ENCODE data around the gene NFASC.

NFASC gene

GRCh38 chr1:204940591-204940990 lies 69.9 kb downstream of the NFASC start:
- H3K9me3 ChIP-seq (ENCODE audit: control extremely low read depth in 1 of 5, control insufficient read depth in 4 of 5, insufficient read depth in 2 of 5, low read depth in 1 of 5, low read length in 4 of 5) = no peaks in the 10 kb centered on the region
- POLR2A ChIA-PET = no interaction called here
- H3K27me3 ChIP-seq (replicated peaks in 2 of 5; ENCODE audit: control insufficient read depth in 4 of 5, insufficient read depth in 5 of 5, low read length in 4 of 5) = peaks cover 0 to 13% (median 2%) of the 10 kb centered on the region in 5 experiments
- H3K27ac ChIP-seq (ENCODE audit: insufficient read depth in 1 of 2, low read depth in 1 of 2, low read length in 2 of 2, poor library complexity in 1 of 2, severe bottlenecking in 2 of 2) = no peak overlapping the region
- H3K36me3 ChIP-seq (ENCODE audit: control insufficient read depth in 4 of 4, insufficient read depth in 4 of 4, low read length in 3 of 4) = no peaks in the 10 kb centered on the region
- peaks cover 0 to 2% (median 0%) of the 10 kb centered on the region in 4 experiments for H3K4me1 ChIP-seq (ENCODE audit: control extremely low read depth in 1 of 4, control insufficient read depth in 4 of 4, insufficient read depth in 4 of 4, low read length in 3 of 4)
- CTCF ChIA-PET = interaction anchor here (1.0 to 3.1 kb wide), 9 partner anchors 10 to 325 kb away, joined by 3 to 20 read pairs (median 4); no protein-coding TSS in a partner anchor
- DNase-seq = no peak
- H3K4me3 ChIP-seq (ENCODE audit: control insufficient read depth in 1 of 7, extremely low read depth in 1 of 7, insufficient read depth in 4 of 7, low read depth in 2 of 7, low read length in 6 of 7) = no peak overlapping the region
- WGBS (ENCODE audit: insufficient coverage) = no CpG with 5 or more reads among the region's 2 CpGs

- Histone ChIP-seq H3K4me1 (ENCODE audit: control extremely low read depth in 1 of 4, control insufficient read depth in 4 of 4, insufficient read depth in 4 of 4, low read length in 3 of 4) (peaks cover 0 to 3% (median 0%) of the 10 kb centered on the region in 4 experiments), H3K36me3 (ENCODE audit: control insufficient read depth in 4 of 4, insufficient read depth in 4 of 4, low read length in 3 of 4) (no peaks in the 10 kb centered on the region), H3K4me3 (ENCODE audit: control insufficient read depth in 1 of 7, extremely low read depth in 1 of 7, insufficient read depth in 4 of 7, low read depth in 2 of 7, low read length in 6 of 7) (no peak overlapping the region), H3K9me3 (ENCODE audit: control extremely low read depth in 1 of 5, control insufficient read depth in 4 of 5, insufficient read depth in 2 of 5, low read depth in 1 of 5, low read length in 4 of 5) (no peaks in the 10 kb centered on the region), H3K27me3 (replicated peaks in 2 of 5; ENCODE audit: control insufficient read depth in 4 of 5, insufficient read depth in 5 of 5, low read length in 4 of 5) (peaks cover 0 to 8% (median 0%) of the 10 kb centered on the region in 5 experiments), H3K27ac (ENCODE audit: insufficient read depth in 1 of 2, low read depth in 1 of 2, low read length in 2 of 2, poor library complexity in 1 of 2, severe bottlenecking in 2 of 2) (no peak overlapping the region)
- ChIA-PET POLR2A (interaction anchor here (0.6 kb wide), 1 partner anchor 116 kb away, joined by 3 read pairs; no protein-coding TSS in a partner anchor), CTCF (interaction anchor here (0.8 to 3.1 kb wide), 25 partner anchors 8 to 326 kb away, joined by 3 to 20 read pairs (median 4); no protein-coding TSS in a partner anchor)
- 73% methylated on average over 7 of the region's 15 CpGs for WGBS (ENCODE audit: insufficient coverage)
- peak; percentile 57 to 82 (median 76) for DNase-seq
Observed at GRCh38 chr1:204941421-204942338, 71.0 kb downstream of the NFASC start.

- H3K27me3 ChIP-seq (replicated peaks in 2 of 5; ENCODE audit: control insufficient read depth in 4 of 5, insufficient read depth in 5 of 5, low read length in 4 of 5) = peaks cover 0 to 3% (median 0%) of the 10 kb centered on the region in 5 experiments
- H3K4me1 ChIP-seq (ENCODE audit: control extremely low read depth in 1 of 4, control insufficient read depth in 4 of 4, insufficient read depth in 4 of 4, low read length in 3 of 4) = peaks cover 0 to 3% (median 0%) of the 10 kb centered on the region in 4 experiments
- no peak overlapping the region for H3K4me3 ChIP-seq (ENCODE audit: control insufficient read depth in 1 of 7, extremely low read depth in 1 of 7, insufficient read depth in 4 of 7, low read depth in 2 of 7, low read length in 6 of 7)
- H3K36me3 ChIP-seq (ENCODE audit: control insufficient read depth in 4 of 4, insufficient read depth in 4 of 4, low read length in 3 of 4) = no peaks in the 10 kb centered on the region
- POLR2A ChIA-PET = no interaction called here
- no peak overlapping the region for H3K27ac ChIP-seq (ENCODE audit: insufficient read depth in 1 of 2, low read depth in 1 of 2, low read length in 2 of 2, poor library complexity in 1 of 2, severe bottlenecking in 2 of 2)
- 100% methylated on average over 5 of the region's 6 CpGs for WGBS (ENCODE audit: insufficient coverage)
- no peak for DNase-seq
- CTCF ChIA-PET = interaction anchor here (1.4 to 3.1 kb wide), 6 partner anchors 10 to 33 kb away, joined by 3 to 20 read pairs (median 8); no protein-coding TSS in a partner anchor
- H3K9me3 ChIP-seq (ENCODE audit: control extremely low read depth in 1 of 5, control insufficient read depth in 4 of 5, insufficient read depth in 2 of 5, low read depth in 1 of 5, low read length in 4 of 5) = no peaks in the 10 kb centered on the region
Observed at GRCh38 chr1:204943495-204943894, 72.8 kb downstream of the NFASC start.

- 100% methylated on average over 3 of the region's 4 CpGs for WGBS (ENCODE audit: insufficient coverage)
- no peak for DNase-seq
- POLR2A ChIA-PET = no interaction called here
Observed at GRCh38 chr1:204944662-204945061, 74.0 kb downstream of the NFASC start.

GRCh38 chr1:204945565-204945977 lies 74.9 kb downstream of the NFASC start:
- WGBS (ENCODE audit: insufficient coverage) = 42% methylated on average over 3 of the region's 4 CpGs
- no peak overlapping the region for H3K4me3 ChIP-seq (ENCODE audit: control insufficient read depth in 1 of 7, extremely low read depth in 1 of 7, insufficient read depth in 4 of 7, low read depth in 2 of 7, low read length in 6 of 7)
- peak in 2 of 3 donors; percentile 12 to 18 for DNase-seq
- H3K4me1 ChIP-seq (ENCODE audit: control extremely low read depth in 1 of 4, control insufficient read depth in 4 of 4, insufficient read depth in 4 of 4, low read length in 3 of 4) = peaks cover 0 to 3% (median 0%) of the 10 kb centered on the region in 4 experiments
- H3K36me3 ChIP-seq (ENCODE audit: control insufficient read depth in 4 of 4, insufficient read depth in 4 of 4, low read length in 3 of 4) = no peaks in the 10 kb centered on the region
- H3K9me3 ChIP-seq (ENCODE audit: control extremely low read depth in 1 of 5, control insufficient read depth in 4 of 5, insufficient read depth in 2 of 5, low read depth in 1 of 5, low read length in 4 of 5) = no peaks in the 10 kb centered on the region
- POLR2A ChIA-PET = no interaction called here
- no peak overlapping the region for H3K27ac ChIP-seq (ENCODE audit: insufficient read depth in 1 of 2, low read depth in 1 of 2, low read length in 2 of 2, poor library complexity in 1 of 2, severe bottlenecking in 2 of 2)
- CTCF ChIA-PET = no interaction called here
- peaks cover 0 to 7% (median 0%) of the 10 kb centered on the region in 5 experiments for H3K27me3 ChIP-seq (replicated peaks in 2 of 5; ENCODE audit: control insufficient read depth in 4 of 5, insufficient read depth in 5 of 5, low read length in 4 of 5)

More at GRCh38 chr1:204944662-204945061, 74.0 kb downstream of the NFASC start:
- H3K9me3 ChIP-seq (ENCODE audit: control extremely low read depth in 1 of 5, control insufficient read depth in 4 of 5, insufficient read depth in 2 of 5, low read depth in 1 of 5, low read length in 4 of 5) = no peaks in the 10 kb centered on the region
- H3K4me1 ChIP-seq (ENCODE audit: control extremely low read depth in 1 of 4, control insufficient read depth in 4 of 4, insufficient read depth in 4 of 4, low read length in 3 of 4) = peaks cover 0 to 3% (median 0%) of the 10 kb centered on the region in 4 experiments
- H3K27ac ChIP-seq (ENCODE audit: insufficient read depth in 1 of 2, low read depth in 1 of 2, low read length in 2 of 2, poor library complexity in 1 of 2, severe bottlenecking in 2 of 2) = no peak overlapping the region
- no peaks in the 10 kb centered on the region for H3K36me3 ChIP-seq (ENCODE audit: control insufficient read depth in 4 of 4, insufficient read depth in 4 of 4, low read length in 3 of 4)
- no peak overlapping the region for H3K4me3 ChIP-seq (ENCODE audit: control insufficient read depth in 1 of 7, extremely low read depth in 1 of 7, insufficient read depth in 4 of 7, low read depth in 2 of 7, low read length in 6 of 7)
- CTCF ChIA-PET = no interaction called here
- H3K27me3 ChIP-seq (replicated peaks in 2 of 5; ENCODE audit: control insufficient read depth in 4 of 5, insufficient read depth in 5 of 5, low read length in 4 of 5) = peaks cover 0 to 3% (median 0%) of the 10 kb centered on the region in 5 experiments

GRCh38 chr1:204946640-204947039 lies 76.0 kb downstream of the NFASC start:
- CTCF ChIA-PET = no interaction called here
- WGBS (ENCODE audit: insufficient coverage) = 100% methylated on average over 7 of the region's 9 CpGs

DNA sequence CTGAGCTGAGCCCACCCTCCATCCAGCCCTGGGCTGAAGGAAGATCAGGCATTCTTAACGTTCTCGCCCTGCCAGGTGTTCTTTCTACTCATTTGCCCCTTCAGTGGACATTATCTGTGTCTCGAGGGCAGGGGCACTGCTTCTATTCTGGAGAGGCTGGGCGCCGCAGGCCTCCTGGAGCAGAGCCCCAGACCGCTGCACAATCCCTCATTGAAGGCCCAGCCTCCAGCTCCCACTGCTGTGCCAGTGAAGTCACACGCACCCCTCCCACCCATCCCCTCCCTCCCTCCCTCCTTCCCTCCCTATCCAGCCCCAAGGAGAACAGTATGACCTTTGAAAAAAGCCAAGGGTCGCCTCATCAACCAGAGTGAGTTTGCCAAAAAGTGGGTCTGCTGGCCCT lies 76.7 kb downstream of the NFASC start:
- no peak overlapping the region for H3K4me3 ChIP-seq (ENCODE audit: control insufficient read depth in 1 of 7, extremely low read depth in 1 of 7, insufficient read depth in 4 of 7, low read depth in 2 of 7, low read length in 6 of 7)
- H3K36me3 ChIP-seq (ENCODE audit: control insufficient read depth in 4 of 4, insufficient read depth in 4 of 4, low read length in 3 of 4) = no peaks in the 10 kb centered on the region
- CTCF ChIA-PET = no interaction called here
- POLR2A ChIA-PET = no interaction called here
- WGBS (ENCODE audit: insufficient coverage) = 92% methylated on average over 4 of the region's 8 CpGs
- no peaks in the 10 kb centered on the region for H3K9me3 ChIP-seq (ENCODE audit: control extremely low read depth in 1 of 5, control insufficient read depth in 4 of 5, insufficient read depth in 2 of 5, low read depth in 1 of 5, low read length in 4 of 5)
- peaks cover 0 to 7% (median 3%) of the 10 kb centered on the region in 5 experiments for H3K27me3 ChIP-seq (replicated peaks in 2 of 5; ENCODE audit: control insufficient read depth in 4 of 5, insufficient read depth in 5 of 5, low read length in 4 of 5)
- DNase-seq = no peak
- peaks cover 0 to 3% (median 0%) of the 10 kb centered on the region in 4 experiments for H3K4me1 ChIP-seq (ENCODE audit: control extremely low read depth in 1 of 4, control insufficient read depth in 4 of 4, insufficient read depth in 4 of 4, low read length in 3 of 4)
- H3K27ac ChIP-seq (ENCODE audit: insufficient read depth in 1 of 2, low read depth in 1 of 2, low read length in 2 of 2, poor library complexity in 1 of 2, severe bottlenecking in 2 of 2) = no peak overlapping the region

More at GRCh38 chr1:204946640-204947039, 76.0 kb downstream of the NFASC start:
- DNase-seq = no peak
- no peaks in the 10 kb centered on the region for H3K9me3 ChIP-seq (ENCODE audit: control extremely low read depth in 1 of 5, control insufficient read depth in 4 of 5, insufficient read depth in 2 of 5, low read depth in 1 of 5, low read length in 4 of 5)
- peaks cover 0 to 3% (median 0%) of the 10 kb centered on the region in 4 experiments for H3K4me1 ChIP-seq (ENCODE audit: control extremely low read depth in 1 of 4, control insufficient read depth in 4 of 4, insufficient read depth in 4 of 4, low read length in 3 of 4)
- peaks cover 0 to 7% (median under 1%) of the 10 kb centered on the region in 5 experiments for H3K27me3 ChIP-seq (replicated peaks in 2 of 5; ENCODE audit: control insufficient read depth in 4 of 5, insufficient read depth in 5 of 5, low read length in 4 of 5)
- no peak overlapping the region for H3K4me3 ChIP-seq (ENCODE audit: control insufficient read depth in 1 of 7, extremely low read depth in 1 of 7, insufficient read depth in 4 of 7, low read depth in 2 of 7, low read length in 6 of 7)
- H3K36me3 ChIP-seq (ENCODE audit: control insufficient read depth in 4 of 4, insufficient read depth in 4 of 4, low read length in 3 of 4) = no peaks in the 10 kb centered on the region
- POLR2A ChIA-PET = no interaction called here
- H3K27ac ChIP-seq (ENCODE audit: insufficient read depth in 1 of 2, low read depth in 1 of 2, low read length in 2 of 2, poor library complexity in 1 of 2, severe bottlenecking in 2 of 2) = no peak overlapping the region
